GM13977 (cell line): ENCODE data around the gene USB1.

Source experiments
- DNase-seq: peaks from one replicate; pipeline ENCODE4 v3.0.0; 2012; ENCODE audit warnings: low spot score
- in situ Hi-C: fragments of 300-500 bp; cut with MboI; formaldehyde crosslinking; loops from one replicate; pipeline ENCODE4 v1.12.0; 2022; ENCODE audit warnings: low sequenced_read_pairs, low pct_unique_long_range_greater_than_20kb, mixed read lengths, inconsistent platforms; ENCODE audit not compliant: unreplicated experiment
- TF ChIP-seq, protein P1 (sequence below): IDR thresholded peaks from 2 replicates; pipeline ENCODE4 v1.5.1; 2012; ENCODE audit warnings: mild to moderate bottlenecking, control low read depth; ENCODE audit not compliant: insufficient read depth; ENCODE audit errors: extremely low read depth, missing control alignments

Gene USB1

DNA sequence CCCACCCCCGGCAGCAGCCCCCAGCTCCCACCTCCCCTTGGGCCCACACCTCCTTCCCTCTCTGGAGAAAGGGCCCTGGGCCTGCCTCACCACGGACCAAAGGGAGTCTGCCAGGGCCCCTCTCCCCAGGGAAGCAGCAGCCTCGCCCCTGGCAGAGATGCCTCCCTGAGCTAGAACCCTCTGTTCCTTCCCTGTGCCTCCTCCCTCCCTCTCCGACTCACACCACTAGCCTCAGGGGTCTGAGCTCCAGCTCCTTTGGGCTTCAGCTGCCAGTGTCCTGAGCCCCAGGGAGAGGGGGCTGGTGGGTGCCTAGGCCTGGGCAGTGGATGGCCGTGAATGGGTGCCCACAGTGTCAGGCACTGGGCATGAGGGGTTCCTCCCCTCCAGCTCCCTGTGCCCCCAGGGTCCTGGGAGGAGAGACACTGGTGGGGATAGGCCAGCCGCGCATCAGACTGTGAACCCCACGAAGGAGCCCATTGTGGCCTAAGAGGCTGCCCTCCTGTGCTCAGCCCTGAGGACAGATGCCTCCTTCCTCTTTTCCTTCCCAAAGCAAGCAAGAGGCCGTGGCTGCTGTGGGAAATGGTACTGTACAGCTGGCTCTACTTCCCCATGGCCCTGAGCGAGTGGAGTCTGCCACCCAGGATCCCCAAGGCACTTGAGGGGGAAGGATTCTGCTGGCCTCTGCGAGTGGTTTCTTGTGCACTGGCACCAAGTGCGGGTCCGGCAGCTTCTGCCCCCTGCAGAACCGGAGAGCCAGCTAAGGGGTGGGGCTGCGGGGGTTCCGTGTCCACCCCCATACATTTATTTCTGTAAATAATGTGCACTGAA, 45.1 kb downstream of the USB1 start:
- TF ChIP-seq, protein P1, sequence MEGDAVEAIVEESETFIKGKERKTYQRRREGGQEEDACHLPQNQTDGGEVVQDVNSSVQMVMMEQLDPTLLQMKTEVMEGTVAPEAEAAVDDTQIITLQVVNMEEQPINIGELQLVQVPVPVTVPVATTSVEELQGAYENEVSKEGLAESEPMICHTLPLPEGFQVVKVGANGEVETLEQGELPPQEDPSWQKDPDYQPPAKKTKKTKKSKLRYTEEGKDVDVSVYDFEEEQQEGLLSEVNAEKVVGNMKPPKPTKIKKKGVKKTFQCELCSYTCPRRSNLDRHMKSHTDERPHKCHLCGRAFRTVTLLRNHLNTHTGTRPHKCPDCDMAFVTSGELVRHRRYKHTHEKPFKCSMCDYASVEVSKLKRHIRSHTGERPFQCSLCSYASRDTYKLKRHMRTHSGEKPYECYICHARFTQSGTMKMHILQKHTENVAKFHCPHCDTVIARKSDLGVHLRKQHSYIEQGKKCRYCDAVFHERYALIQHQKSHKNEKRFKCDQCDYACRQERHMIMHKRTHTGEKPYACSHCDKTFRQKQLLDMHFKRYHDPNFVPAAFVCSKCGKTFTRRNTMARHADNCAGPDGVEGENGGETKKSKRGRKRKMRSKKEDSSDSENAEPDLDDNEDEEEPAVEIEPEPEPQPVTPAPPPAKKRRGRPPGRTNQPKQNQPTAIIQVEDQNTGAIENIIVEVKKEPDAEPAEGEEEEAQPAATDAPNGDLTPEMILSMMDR: no peak
- in situ Hi-C loops: no loop called here
- no peak for DNase-seq

DNA sequence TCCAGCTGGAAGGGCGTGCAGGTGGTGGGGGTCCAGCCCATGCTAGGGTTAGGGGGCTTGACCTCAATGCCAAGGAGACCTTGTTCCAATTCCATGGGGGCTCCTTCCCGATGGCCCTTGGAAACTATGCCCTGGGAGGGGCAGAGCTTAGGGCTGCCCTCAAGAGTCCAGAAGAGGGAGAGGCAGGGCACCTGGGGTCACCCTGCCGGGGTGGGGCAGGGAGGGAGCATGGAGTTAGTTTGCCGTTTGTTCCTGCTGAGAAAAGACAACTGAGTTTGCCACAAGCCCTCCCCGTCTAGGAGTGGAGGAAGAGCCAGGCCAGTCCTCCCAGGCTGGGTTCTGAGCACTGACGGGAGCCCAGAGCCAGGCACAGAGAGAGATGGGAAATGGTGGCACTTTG, 45.7 kb downstream of the USB1 start:
- DNase-seq: no peak
- in situ Hi-C loops: no loop called here
- TF ChIP-seq, protein P1: no peak

- no peak for DNase-seq
- TF ChIP-seq, protein P1: no peak
- in situ Hi-C loops: no loop called here
Observed at GRCh38 chr16:58047557-58048348, 46.5 kb downstream of the USB1 start.

GRCh38 chr16:58048494-58049231, 47.5 kb downstream of the USB1 start:
- in situ Hi-C loops: no loop called here
- DNase-seq: no peak
- TF ChIP-seq, protein P1: no peak

GRCh38 chr16:58049232-58050185, 48.3 kb downstream of the USB1 start:
- TF ChIP-seq, protein P1: no peak

DNA sequence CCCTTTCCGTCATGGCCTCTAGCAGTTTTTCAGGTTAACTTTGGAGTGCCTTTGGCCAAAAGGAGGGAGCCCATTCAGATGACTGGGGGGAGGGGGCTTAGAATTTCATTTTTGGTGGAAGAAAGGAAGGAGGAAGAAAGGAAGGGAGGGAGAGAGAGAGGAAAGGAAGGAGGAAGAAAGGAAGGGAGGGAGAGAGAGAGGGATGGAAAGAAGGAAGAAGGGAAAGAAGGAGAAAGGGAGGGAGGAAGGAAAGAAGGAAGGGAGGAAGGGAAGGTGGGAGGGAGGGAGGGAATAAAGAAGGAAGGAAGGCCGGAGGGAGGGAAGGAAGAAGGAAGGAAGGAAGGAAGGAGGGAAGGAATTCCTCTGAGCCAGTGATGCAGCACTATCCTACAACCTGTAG, 50.1 kb downstream of the USB1 start:
- no peak for DNase-seq
- TF ChIP-seq, protein P1: no peak
- in situ Hi-C loops: no loop called here

More at GRCh38 chr16:58049232-58050185, 48.3 kb downstream of the USB1 start:
- no peak for DNase-seq
- in situ Hi-C loops: no loop called here
